Prostate gland (tissue), 2 donors: ENCODE data around the gene HBG1.
"Not testable (repeated sequence)": the region's sequence is repeated elsewhere in the genome, so short reads cannot be mapped to it uniquely, and the experiment has no call there.

Experiments used
- POLR2A ChIP-seq: fragments of 450-650 bp; IDR thresholded peaks from one replicate; pipeline ENCODE4 v1.6.1; 2016; ENCODE audit warnings: antibody characterized with exemption, mild to moderate bottlenecking
- TF ChIP-seq, protein P1 (sequence below), 4 experiments: fragments of 200-600 bp in 2 of 4; fragments of 450-650 bp in 2 of 4; sonication (generic) in 2 of 4; IDR thresholded peaks; 1 replicate in 3 of 4; 2 replicates in 1 of 4; pipeline ENCODE4 v1.5.1; 2016 to 2019; ENCODE audit warnings: antibody characterized with exemption in 4 of 4, mild to moderate bottlenecking in 2 of 4, moderate library complexity in 2 of 4

DNA sequence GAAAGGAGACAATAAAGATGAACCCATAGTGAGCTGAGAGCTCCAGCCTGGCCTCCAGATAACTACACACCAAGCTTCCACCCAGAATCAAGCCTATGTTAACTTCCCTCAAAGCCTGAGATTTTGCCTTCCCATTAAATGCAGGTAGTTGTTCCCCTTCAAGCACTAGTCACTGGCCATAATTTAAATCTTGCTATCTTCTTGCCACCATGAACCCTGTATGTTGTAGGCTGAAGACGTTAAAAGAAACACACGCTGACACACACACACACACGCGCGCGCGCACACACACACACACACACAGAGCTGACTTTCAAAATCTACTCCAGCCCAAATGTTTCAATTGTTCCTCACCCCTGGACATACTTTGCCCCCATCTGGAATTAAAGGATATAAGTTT is 1.2 kb downstream of the HBG1 start:
- TF ChIP-seq, protein P1, sequence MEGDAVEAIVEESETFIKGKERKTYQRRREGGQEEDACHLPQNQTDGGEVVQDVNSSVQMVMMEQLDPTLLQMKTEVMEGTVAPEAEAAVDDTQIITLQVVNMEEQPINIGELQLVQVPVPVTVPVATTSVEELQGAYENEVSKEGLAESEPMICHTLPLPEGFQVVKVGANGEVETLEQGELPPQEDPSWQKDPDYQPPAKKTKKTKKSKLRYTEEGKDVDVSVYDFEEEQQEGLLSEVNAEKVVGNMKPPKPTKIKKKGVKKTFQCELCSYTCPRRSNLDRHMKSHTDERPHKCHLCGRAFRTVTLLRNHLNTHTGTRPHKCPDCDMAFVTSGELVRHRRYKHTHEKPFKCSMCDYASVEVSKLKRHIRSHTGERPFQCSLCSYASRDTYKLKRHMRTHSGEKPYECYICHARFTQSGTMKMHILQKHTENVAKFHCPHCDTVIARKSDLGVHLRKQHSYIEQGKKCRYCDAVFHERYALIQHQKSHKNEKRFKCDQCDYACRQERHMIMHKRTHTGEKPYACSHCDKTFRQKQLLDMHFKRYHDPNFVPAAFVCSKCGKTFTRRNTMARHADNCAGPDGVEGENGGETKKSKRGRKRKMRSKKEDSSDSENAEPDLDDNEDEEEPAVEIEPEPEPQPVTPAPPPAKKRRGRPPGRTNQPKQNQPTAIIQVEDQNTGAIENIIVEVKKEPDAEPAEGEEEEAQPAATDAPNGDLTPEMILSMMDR (IDR thresholded peaks at IDR 0.05), result not testable (repeated sequence)
- not testable (repeated sequence) for TF ChIP-seq POLR2A
